MCF 10A (cell line): ENCODE data around the gene MIA2. TPM values are rescaled to one million over a fixed set of nuclear protein-coding genes. Genes with fewer than 3 reads are reported as not detected.
A peak's percentile ranks its signal among the peaks of the same experiment; 100 is the strongest.

Source experiments
- BruUV-seq: library from RNA; stranded (reverse); fragments of 400-500 nt; replicated peaks from 2 replicates; lab custom pipeline; 2021; lab: Mats Ljungman, UMichigan
- CTCF ChIA-PET: fragments of 300-600 bp; sonication (Branson Sonifier 250); formaldehyde crosslinking; extraction: SDS; loops from one replicate; lab custom pipeline; 2021; ENCODE audit warnings: antibody characterized with exemption, inconsistent platforms; lab: Yijun Ruan, JAX
- POLR2A ChIA-PET: fragments of 300-600, 350-650 bp; sonication (Branson Sonifier 250); formaldehyde crosslinking; extraction: SDS; loops from one replicate; lab custom pipeline; 2020; ENCODE audit warnings: antibody characterized with exemption, inconsistent platforms; lab: Yijun Ruan, JAX
- DNase-seq: peaks from one replicate; pipeline ENCODE4 v3.0.0-alpha.2; 2018; ENCODE audit not compliant: unreplicated experiment
- H3K27ac Mint-ChIP-seq: one replicate; pipeline ENCODE4 v1.8.0; 2022; ENCODE audit warnings: mild to moderate bottlenecking, low read depth, mixed read lengths; ENCODE audit not compliant: unreplicated experiment
- H3K27me3 Mint-ChIP-seq: one replicate; pipeline ENCODE4 v1.8.0; 2022; ENCODE audit warnings: mixed read lengths; ENCODE audit not compliant: insufficient read depth, unreplicated experiment
- H3K36me3 Mint-ChIP-seq: one replicate; pipeline ENCODE4 v1.8.0; 2022; ENCODE audit warnings: mild to moderate bottlenecking, moderate library complexity, mixed read lengths; ENCODE audit not compliant: insufficient read depth, unreplicated experiment
- H3K4me1 Mint-ChIP-seq: one replicate; pipeline ENCODE4 v1.8.0; 2022; ENCODE audit warnings: mixed read lengths; ENCODE audit not compliant: insufficient read depth, unreplicated experiment
- H3K4me3 Mint-ChIP-seq: one replicate; pipeline ENCODE4 v1.8.0; 2022; ENCODE audit warnings: mild to moderate bottlenecking, moderate library complexity, mixed read lengths; ENCODE audit not compliant: unreplicated experiment
- H3K9me3 Mint-ChIP-seq: one replicate; pipeline ENCODE4 v1.8.0; 2022; ENCODE audit warnings: mixed read lengths; ENCODE audit not compliant: unreplicated experiment
- CTCF ChIP-seq: fragments of 200-600 bp; IDR thresholded peaks from one replicate; pipeline ENCODE4 v1.8.0; 2022; ENCODE audit warnings: antibody characterized with exemption, mild to moderate bottlenecking; ENCODE audit not compliant: unreplicated experiment
- intact Hi-C: fragments of 100-400 bp; cut with micrococcal nuclease; formaldehyde crosslinking; loops from 2 replicates; pipeline ENCODE4 v1.14.1; 2022
- total RNA-seq: library from RNA; stranded (reverse); gene quantifications from 2 replicates; pipeline ENCODE4 v1.2.3, GENCODE V29; 2022

MIA2 gene
- total RNA-seq, 1 experiment from 2014 or later, result 63.2 TPM

GRCh38 chr14:39241637-39242036 is 7.9 kb downstream of the MIA2 start:
- BruUV-seq, result no TSS peak
- no peaks in the 10 kb centered on the region for H3K9me3 Mint-ChIP-seq
- CTCF ChIA-PET, result interaction anchor here (0.6 to 1.0 kb wide), 2 partner anchors 9 to 22 kb away, joined by 4 read pairs; no protein-coding TSS in a partner anchor
- DNase-seq, result no peak
- intact Hi-C loops, result no loop called here
- no peak overlapping the region for H3K4me3 Mint-ChIP-seq
- no peak overlapping the region for H3K27ac Mint-ChIP-seq
- POLR2A ChIA-PET, result no interaction called here
- no peaks in the 10 kb centered on the region for H3K27me3 Mint-ChIP-seq
- no peak for TF ChIP-seq CTCF
- H3K4me1 Mint-ChIP-seq, result peaks cover under 1% of the 10 kb centered on the region
- no peaks in the 10 kb centered on the region for H3K36me3 Mint-ChIP-seq

- Mint-ChIP-seq H3K27me3 (no peaks in the 10 kb centered on the region), H3K4me3 (no peak overlapping the region), H3K4me1 (peaks cover 12% of the 10 kb centered on the region), H3K27ac (no peak overlapping the region), H3K9me3 (no peaks in the 10 kb centered on the region), H3K36me3 (no peaks in the 10 kb centered on the region)
- no peak for DNase-seq
- no TSS peak for BruUV-seq
- ChIA-PET POLR2A (interaction anchor here (0.6 to 1.3 kb wide), 4 partner anchors 9 to 87 kb away, joined by 3 to 6 read pairs (median 4); no protein-coding TSS in a partner anchor), CTCF (interaction anchor here (0.7 to 1.5 kb wide), 2 partner anchors 13 to 25 kb away, joined by 3 to 4 read pairs; no protein-coding TSS in a partner anchor)
- TF ChIP-seq CTCF, result no peak
- intact Hi-C loops, result no loop called here
Measured at GRCh38 chr14:39243831-39244230, 10.1 kb downstream of the MIA2 start.

- Mint-ChIP-seq H3K4me1 (peaks cover 12% of the 10 kb centered on the region), H3K4me3 (no peak overlapping the region), H3K36me3 (no peaks in the 10 kb centered on the region), H3K27ac (peak overlapping the region; percentile 13), H3K9me3 (no peaks in the 10 kb centered on the region), H3K27me3 (no peaks in the 10 kb centered on the region)
- ChIA-PET POLR2A (interaction anchor here (1.8 to 3.5 kb wide), 3 partner anchors 9 to 76 kb away, joined by 8 to 19 read pairs (median 11); partner anchors contain the start of gene TRAPPC6B), CTCF (interaction anchor here (0.6 to 0.9 kb wide), 2 partner anchors 22 to 68 kb away, joined by 3 read pairs; no protein-coding TSS in a partner anchor)
- no TSS peak for BruUV-seq
- intact Hi-C loops, result no loop called here
- no peak for TF ChIP-seq CTCF
- DNase-seq, result no peak
Measured at GRCh38 chr14:39246618-39247017, 12.9 kb downstream of the MIA2 start.

- Mint-ChIP-seq H3K27me3 (no peaks in the 10 kb centered on the region), H3K36me3 (no peaks in the 10 kb centered on the region), H3K4me1 (peaks cover 12% of the 10 kb centered on the region), H3K27ac (peak overlapping the region; percentile 13), H3K9me3 (no peaks in the 10 kb centered on the region), H3K4me3 (no peak overlapping the region)
- peak; percentile 73 for DNase-seq
- intact Hi-C loops, result no loop called here
- no TSS peak for BruUV-seq
- no peak for TF ChIP-seq CTCF
- CTCF ChIA-PET, result interaction anchor here (0.6 to 0.9 kb wide), 4 partner anchors 21 to 137 kb away, joined by 3 read pairs; no protein-coding TSS in a partner anchor
- POLR2A ChIA-PET, result interaction anchor here (0.7 to 3.5 kb wide), 5 partner anchors 10 to 133 kb away, joined by 3 to 19 read pairs (median 8); partner anchors contain the start of gene TRAPPC6B
Measured at GRCh38 chr14:39247256-39247655, 13.5 kb downstream of the MIA2 start.
